ENCODE data around the gene AP4B1. TPM values are rescaled to one million over a fixed set of nuclear protein-coding genes. Genes with fewer than 3 reads are reported as not detected.

Gene AP4B1
- total and polyA plus RNA-seq, 9 of the 15 experiments (the other 6 are each of a cell fraction or from before 2014, with no cell fraction given) = 15.8 to 36.5 (median 24.6) TPM

- TF ChIP-seq ZBTB11 (CRISPR knock-in tag; IDR thresholded peaks at IDR 0.05) (peak in 1 of 3 experiments; percentile 55; a peak in 1 of 6 replicates), NELFE (IDR thresholded peaks at IDR 0.05; ENCODE audit: insufficient read depth, insufficient read length) (no peak), GABPA (tag; conservative IDR thresholded peaks at IDR 0.05; ENCODE audit: low read depth) (no peak), ZNF224 (CRISPR knock-in tag; IDR thresholded peaks at IDR 0.05) (no peak), ZNF311 (CRISPR knock-in tag; IDR thresholded peaks at IDR 0.05) (no peak), KLF6 (CRISPR knock-in tag; IDR thresholded peaks at IDR 0.05; ENCODE audit: borderline replicate concordance) (0 out of 2 replicates have a peak, but pooled peaks have one; percentile 28), NCOA4 (IDR thresholded peaks at IDR 0.05; ENCODE audit: partially characterized antibody) (no peak), SIX5 (IDR thresholded peaks at IDR 0.05; ENCODE audit: borderline replicate concordance in 1 of 2, insufficient read depth in 1 of 2, low read depth in 1 of 2, low read length in 2 of 2) (no peak), ZNF444 (CRISPR knock-in tag; IDR thresholded peaks at IDR 0.05) (0 out of 2 replicates have a peak, but pooled peaks have one; percentile 33), CSDE1 (IDR thresholded peaks at IDR 0.05) (no peak), ZNF785 (CRISPR knock-in tag; IDR thresholded peaks at IDR 0.05) (no peak), TOE1 (IDR thresholded peaks at IDR 0.05; ENCODE audit: borderline replicate concordance) (no peak), TOE1 (CRISPR knock-in tag; IDR thresholded peaks at IDR 0.05; ENCODE audit: borderline replicate concordance, low read depth) (no peak), ZNF239 (CRISPR knock-in tag; IDR thresholded peaks at IDR 0.05) (0 out of 2 replicates have a peak, but pooled peaks have one; percentile 17), CHD1 (IDR thresholded peaks at IDR 0.05; ENCODE audit: low read length) (no peak), ERF (CRISPR knock-in tag; IDR thresholded peaks at IDR 0.05) (peak; percentile 10; the same call in 1 of the 2 replicates), OTX1 (CRISPR knock-in tag; IDR thresholded peaks at IDR 0.05) (no peak)
- TF ChIP-seq, protein P1, sequence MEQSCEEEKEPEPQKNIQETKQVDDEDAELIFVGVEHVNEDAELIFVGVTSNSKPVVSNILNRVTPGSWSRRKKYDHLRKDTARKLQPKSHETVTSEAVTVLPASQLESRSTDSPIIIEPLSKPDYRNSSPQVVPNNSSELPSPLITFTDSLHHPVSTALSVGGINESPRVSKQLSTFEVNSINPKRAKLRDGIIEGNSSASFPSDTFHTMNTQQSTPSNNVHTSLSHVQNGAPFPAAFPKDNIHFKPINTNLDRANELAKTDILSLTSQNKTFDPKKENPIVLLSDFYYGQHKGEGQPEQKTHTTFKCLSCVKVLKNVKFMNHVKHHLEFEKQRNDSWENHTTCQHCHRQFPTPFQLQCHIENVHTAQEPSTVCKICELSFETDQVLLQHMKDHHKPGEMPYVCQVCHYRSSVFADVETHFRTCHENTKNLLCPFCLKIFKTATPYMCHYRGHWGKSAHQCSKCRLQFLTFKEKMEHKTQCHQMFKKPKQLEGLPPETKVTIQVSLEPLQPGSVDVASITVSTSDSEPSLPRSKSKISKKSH (CRISPR knock-in tag; IDR thresholded peaks at IDR 0.05) = no peak
- TF ChIP-seq, protein P2, sequence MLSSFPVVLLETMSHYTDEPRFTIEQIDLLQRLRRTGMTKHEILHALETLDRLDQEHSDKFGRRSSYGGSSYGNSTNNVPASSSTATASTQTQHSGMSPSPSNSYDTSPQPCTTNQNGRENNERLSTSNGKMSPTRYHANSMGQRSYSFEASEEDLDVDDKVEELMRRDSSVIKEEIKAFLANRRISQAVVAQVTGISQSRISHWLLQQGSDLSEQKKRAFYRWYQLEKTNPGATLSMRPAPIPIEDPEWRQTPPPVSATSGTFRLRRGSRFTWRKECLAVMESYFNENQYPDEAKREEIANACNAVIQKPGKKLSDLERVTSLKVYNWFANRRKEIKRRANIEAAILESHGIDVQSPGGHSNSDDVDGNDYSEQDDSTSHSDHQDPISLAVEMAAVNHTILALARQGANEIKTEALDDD (IDR thresholded peaks at IDR 0.05) = peak; percentile 54; the same call in 1 of the 2 replicates
These were observed 23.8 kb upstream of the AP4B1 start (continued) for GRCh38 chr1:113928187-113928930.

All from K562 (cell line).